Spleen (tissue), 11 donors: ENCODE data around the gene PLA2G4E. TPM values are rescaled to one million over a fixed set of nuclear protein-coding genes. Genes with fewer than 3 reads are reported as not detected.

ENCODE experiments used
- DNase-seq: peaks from one replicate; pipeline ENCODE4 v3.0.0-alpha.2; 2020
- H3K27ac ChIP-seq, 8 donors: fragments of 200-600 bp; sonication (generic) in 7 of 8; 1 replicate in 4 of 8; 2 replicates in 4 of 8; pipeline versions ENCODE4 v1.5.0 to v1.8.0; 2016 to 2021; ENCODE audit warnings: inconsistent platforms in 4 of 8, mild to moderate bottlenecking in 4 of 8, moderate library complexity in 1 of 8
- H3K27me3 ChIP-seq, 7 donors: fragments of 200-600 bp; sonication (generic) in 6 of 7; replicated peaks in 1 of 7; 1 replicate in 4 of 7; 2 replicates in 3 of 7; pipeline versions ENCODE4 v1.5.0 to v1.8.0; 2016 to 2021; ENCODE audit warnings: inconsistent platforms in 3 of 7, mild to moderate bottlenecking in 1 of 7
- H3K36me3 ChIP-seq, 6 donors: fragments of 200-600 bp; sonication (generic) in 5 of 6; 1 replicate in 4 of 6; 2 replicates in 2 of 6; pipeline versions ENCODE4 v1.5.0 to v1.8.0; 2016 to 2021; ENCODE audit warnings: inconsistent platforms in 2 of 6
- H3K4me1 ChIP-seq, 6 donors: fragments of 200-600 bp; sonication (generic) in 5 of 6; 1 replicate in 3 of 6; 2 replicates in 3 of 6; pipeline versions ENCODE4 v1.5.0 to v1.8.0; 2016 to 2021; ENCODE audit warnings: inconsistent platforms in 3 of 6
- H3K4me3 ChIP-seq, 8 donors: fragments of 200-600 bp; sonication (generic) in 7 of 8; 1 replicate in 4 of 8; 2 replicates in 4 of 8; pipeline versions ENCODE4 v1.5.0 to v1.8.0; 2016 to 2021; ENCODE audit warnings: inconsistent platforms in 4 of 8, mild to moderate bottlenecking in 4 of 8, moderate library complexity in 2 of 8
- H3K9me3 ChIP-seq, 8 donors: fragments of 200-600 bp; sonication (generic) in 7 of 8; 1 replicate in 4 of 8; 2 replicates in 4 of 8; pipeline versions ENCODE4 v1.5.0 to v1.8.0; 2016 to 2021; ENCODE audit warnings: inconsistent platforms in 4 of 8
- POLR2A ChIP-seq, 3 donors: fragments of 450-650 bp; IDR thresholded peaks; one replicate each; pipeline ENCODE4 v1.5.1; 2017; ENCODE audit warnings: antibody characterized with exemption in 3 of 3, mild to moderate bottlenecking in 1 of 3
- POLR2AphosphoS5 ChIP-seq, 3 donors: sonication (generic); formaldehyde crosslinking; IDR thresholded peaks; one replicate each; pipeline ENCODE4 v1.5.1; 2017; ENCODE audit warnings: antibody characterized with exemption in 3 of 3
- WGBS, 5 donors: extraction: QIAGEN DNeasy Blood & Tissue Kit in 3 of 5; methylation state at CpG; one replicate each; pipeline versions ENCODE4 v1.1.5 to v1.1.7; 2013 to 2018; 5-methylcytosine and 5-hydroxymethylcytosine counted together
- intact Hi-C: fragments of 100-400 bp; cut with DNase I; formaldehyde crosslinking; loops from one replicate; pipeline ENCODE4 v1.15.0; 2023; ENCODE audit warnings: low total_unique reads
- polyA plus RNA-seq, 3 donors: library from polyadenylated mRNA; stranded (reverse); fragments of 200-250 nt; gene quantifications; one replicate each; pipeline ENCODE4 v1.2.1, GENCODE V29; 2013
- total RNA-seq, 7 donors: library from RNA; depleted of rRNA in 3 of 7; stranded (reverse); fragments of >200 nt in 3 of 7; fragmentation: NEBNext Ultra II Directional in 4 of 7; extraction: Animal tissue kit (Norgen Biotek cat#: 25700) in 4 of 7; gene quantifications; one replicate each; pipeline versions ENCODE4 v1.1.0 to v1.2.1, GENCODE V29; 2016 to 2021
- TF ChIP-seq, protein P1 (sequence below), 11 experiments: fragments of 200-600 bp in 7 of 11; fragments of 450-650 bp in 4 of 11; sonication (generic) in 4 of 11; IDR thresholded peaks in 8 of 11; conservative IDR thresholded peaks in 3 of 11; 1 replicate in 7 of 11; 2 replicates in 4 of 11; pipeline versions ENCODE4 v1.4.0 to v1.8.0; 2016 to 2021; ENCODE audit warnings: antibody characterized with exemption in 11 of 11, inconsistent platforms in 4 of 11, mild to moderate bottlenecking in 1 of 11
- donor health status: healthy with polysubstance abuse.
- donor health status: DM: no; HTN: no; CAD: no; lungs with moderate emphysema.
- donor health status: DM: no; HTN: no; CAD: no.
- donor health status: Bipolar disorder and iron deficiency.
- donor health status: healthy.
- donor health status: DM: no; HTN: no; CAD: no.
- donor health status: DM: yes; HTN: yes; CAD: no.

Gene PLA2G4E
- total and polyA plus RNA-seq, 10 donors, result not detected

- WGBS, 5 donors, result 74 to 96% (median 85%) methylated on average over 10 of the region's 10 CpGs
These were observed 29.8 kb upstream of the PLA2G4E start for GRCh38 chr15:42050484-42051255.

GRCh38 chr15:42048821-42049200, 28.0 kb upstream of the PLA2G4E start:
- TF ChIP-seq, protein P1, sequence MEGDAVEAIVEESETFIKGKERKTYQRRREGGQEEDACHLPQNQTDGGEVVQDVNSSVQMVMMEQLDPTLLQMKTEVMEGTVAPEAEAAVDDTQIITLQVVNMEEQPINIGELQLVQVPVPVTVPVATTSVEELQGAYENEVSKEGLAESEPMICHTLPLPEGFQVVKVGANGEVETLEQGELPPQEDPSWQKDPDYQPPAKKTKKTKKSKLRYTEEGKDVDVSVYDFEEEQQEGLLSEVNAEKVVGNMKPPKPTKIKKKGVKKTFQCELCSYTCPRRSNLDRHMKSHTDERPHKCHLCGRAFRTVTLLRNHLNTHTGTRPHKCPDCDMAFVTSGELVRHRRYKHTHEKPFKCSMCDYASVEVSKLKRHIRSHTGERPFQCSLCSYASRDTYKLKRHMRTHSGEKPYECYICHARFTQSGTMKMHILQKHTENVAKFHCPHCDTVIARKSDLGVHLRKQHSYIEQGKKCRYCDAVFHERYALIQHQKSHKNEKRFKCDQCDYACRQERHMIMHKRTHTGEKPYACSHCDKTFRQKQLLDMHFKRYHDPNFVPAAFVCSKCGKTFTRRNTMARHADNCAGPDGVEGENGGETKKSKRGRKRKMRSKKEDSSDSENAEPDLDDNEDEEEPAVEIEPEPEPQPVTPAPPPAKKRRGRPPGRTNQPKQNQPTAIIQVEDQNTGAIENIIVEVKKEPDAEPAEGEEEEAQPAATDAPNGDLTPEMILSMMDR (IDR thresholded peaks at IDR 0.05 in 8 of 11, conservative IDR thresholded peaks at IDR 0.05 in 3 of 11), result no peak
- no peak for TF ChIP-seq POLR2A (IDR thresholded peaks at IDR 0.05)
- no peak for TF ChIP-seq POLR2AphosphoS5 (IDR thresholded peaks at IDR 0.05)

More at GRCh38 chr15:42050484-42051255, 29.8 kb upstream of the PLA2G4E start:
- Histone ChIP-seq H3K4me1 (peaks cover 0 to 8% (median 0%) of the 10 kb centered on the region in 6 donors), H3K4me3 (no peak overlapping the region), H3K36me3 (no peaks in the 10 kb centered on the region), H3K9me3 (no peaks in the 10 kb centered on the region), H3K27me3 (no peaks in the 10 kb centered on the region), H3K27ac (no peak overlapping the region)
- no peak for DNase-seq
- intact Hi-C loops, result no loop called here
- TF ChIP-seq, protein P1 (IDR thresholded peaks at IDR 0.05 in 8 of 11, conservative IDR thresholded peaks at IDR 0.05 in 3 of 11), result no peak
- TF ChIP-seq POLR2A (IDR thresholded peaks at IDR 0.05) (no peak), POLR2AphosphoS5 (IDR thresholded peaks at IDR 0.05) (no peak)

GRCh38 chr15:42048080-42048820, 27.4 kb upstream of the PLA2G4E start:
- no peaks in the 10 kb centered on the region for H3K27me3 ChIP-seq
- no peak overlapping the region for H3K4me3 ChIP-seq
- DNase-seq, result no peak
- H3K27ac ChIP-seq, result no peak overlapping the region
- H3K9me3 ChIP-seq, result no peaks in the 10 kb centered on the region
- peaks cover 0 to 4% (median 0%) of the 10 kb centered on the region in 6 donors for H3K4me1 ChIP-seq
- intact Hi-C loops, result no loop called here
- no peaks in the 10 kb centered on the region for H3K36me3 ChIP-seq
- 87 to 94% (median 90%) methylated on average over 9 of the region's 9 CpGs for WGBS, 5 donors
- TF ChIP-seq POLR2A (IDR thresholded peaks at IDR 0.05) (no peak), POLR2AphosphoS5 (IDR thresholded peaks at IDR 0.05) (no peak)
- TF ChIP-seq, protein P1 (IDR thresholded peaks at IDR 0.05 in 8 of 11, conservative IDR thresholded peaks at IDR 0.05 in 3 of 11), result no peak

More at GRCh38 chr15:42048821-42049200, 28.0 kb upstream of the PLA2G4E start:
- H3K4me1 ChIP-seq, result peaks cover 0 to 8% (median 0%) of the 10 kb centered on the region in 6 donors
- no peak for DNase-seq
- H3K36me3 ChIP-seq, result no peaks in the 10 kb centered on the region
- H3K27ac ChIP-seq, result no peak overlapping the region
- no peaks in the 10 kb centered on the region for H3K27me3 ChIP-seq
- WGBS, 5 donors, result 78 to 90% (median 81%) methylated on average over 8 of the region's 8 CpGs
- H3K9me3 ChIP-seq, result no peaks in the 10 kb centered on the region
- H3K4me3 ChIP-seq, result no peak overlapping the region
- intact Hi-C loops, result no loop called here

GRCh38 chr15:42046597-42046996, 25.8 kb upstream of the PLA2G4E start:
- H3K4me1 ChIP-seq, result no peaks in the 10 kb centered on the region
- H3K27ac ChIP-seq, result no peak overlapping the region
- no peaks in the 10 kb centered on the region for H3K27me3 ChIP-seq
- no peaks in the 10 kb centered on the region for H3K36me3 ChIP-seq
- H3K9me3 ChIP-seq, result no peaks in the 10 kb centered on the region
- H3K4me3 ChIP-seq, result no peak overlapping the region
- intact Hi-C loops, result no loop called here
- DNase-seq, result no peak
- WGBS, 5 donors, result 95 to 98% (median 97%) methylated on average over 2 of the region's 2 CpGs
- TF ChIP-seq POLR2AphosphoS5 (IDR thresholded peaks at IDR 0.05) (no peak), POLR2A (IDR thresholded peaks at IDR 0.05) (no peak)
- TF ChIP-seq, protein P1 (IDR thresholded peaks at IDR 0.05 in 8 of 11, conservative IDR thresholded peaks at IDR 0.05 in 3 of 11), result no peak
